ENCODE results near the gene KCNG4. TPM values are rescaled to one million over a fixed set of nuclear protein-coding genes. Genes with fewer than 3 reads are reported as not detected.

KCNG4 gene
- total and polyA plus RNA-seq, 2 donors (not counting 1 experiment from before 2014, with no cell fraction given), result not detected

- Histone ChIP-seq H3K27me3 (ENCODE audit: control insufficient read depth, insufficient read depth, low read length) (peaks cover 12% of the 10 kb centered on the region), H3K9ac (ENCODE audit: insufficient read depth, low read length) (no peak overlapping the region), H4K20me1 (ENCODE audit: control insufficient read depth, extremely low read depth, insufficient read depth, low read length) (no peaks in the 10 kb centered on the region), H3K36me3 (ENCODE audit: control insufficient read depth, insufficient read depth, low read length) (no peaks in the 10 kb centered on the region), H3K27ac (ENCODE audit: insufficient read depth, low read length) (no peak overlapping the region), H2AFZ (ENCODE audit: low read length) (no peak overlapping the region), H3K4me3 (replicated peaks in 1 of 4; ENCODE audit: control extremely low read depth in 1 of 4, insufficient read depth in 1 of 4, low read depth in 3 of 4, low read length in 4 of 4) (no peak overlapping the region), H3K4me2 (ENCODE audit: extremely low read depth, insufficient read depth, low read length) (no peak overlapping the region), H3K79me2 (ENCODE audit: control insufficient read depth, insufficient read depth, low read length) (no peaks in the 10 kb centered on the region), H3K9me3 (ENCODE audit: control insufficient read depth, insufficient read depth, low read depth, low read length) (no peaks in the 10 kb centered on the region), H3K4me1 (ENCODE audit: control insufficient read depth, extremely low read depth, insufficient read depth, low read length) (no peaks in the 10 kb centered on the region)
- DNase-seq (ENCODE audit: low read depth in 2 of 2), result no peak
- no peak for TF ChIP-seq EZH2 (IDR thresholded peaks at IDR 0.05; ENCODE audit: low read length, missing control alignments)
- TF ChIP-seq CTCF (conservative IDR thresholded peaks at IDR 0.05 in 1 of 2, IDR thresholded peaks at IDR 0.05 in 1 of 2; ENCODE audit: low read depth in 1 of 2, low read length in 2 of 2), result no peak
Measured at GRCh38 chr16:84268291-84269040, 28.7 kb upstream of the KCNG4 start.

- H3K27ac ChIP-seq (ENCODE audit: insufficient read depth, low read length), result no peak overlapping the region
- no peak for DNase-seq (ENCODE audit: low read depth in 2 of 2)
- H4K20me1 ChIP-seq (ENCODE audit: control insufficient read depth, extremely low read depth, insufficient read depth, low read length), result no peaks in the 10 kb centered on the region
- no peak overlapping the region for H3K9ac ChIP-seq (ENCODE audit: insufficient read depth, low read length)
- no peak overlapping the region for H3K4me2 ChIP-seq (ENCODE audit: extremely low read depth, insufficient read depth, low read length)
- H3K4me3 ChIP-seq (replicated peaks in 1 of 4; ENCODE audit: control extremely low read depth in 1 of 4, insufficient read depth in 1 of 4, low read depth in 3 of 4, low read length in 4 of 4), result no peak overlapping the region
- no peak for TF ChIP-seq CTCF (conservative IDR thresholded peaks at IDR 0.05 in 1 of 2, IDR thresholded peaks at IDR 0.05 in 1 of 2; ENCODE audit: low read depth in 1 of 2, low read length in 2 of 2)
- TF ChIP-seq EZH2 (IDR thresholded peaks at IDR 0.05; ENCODE audit: low read length, missing control alignments), result no peak
- no peaks in the 10 kb centered on the region for H3K79me2 ChIP-seq (ENCODE audit: control insufficient read depth, insufficient read depth, low read length)
- peaks cover 12% of the 10 kb centered on the region for H3K27me3 ChIP-seq (ENCODE audit: control insufficient read depth, insufficient read depth, low read length)
- H3K9me3 ChIP-seq (ENCODE audit: control insufficient read depth, insufficient read depth, low read depth, low read length), result no peaks in the 10 kb centered on the region
- no peaks in the 10 kb centered on the region for H3K36me3 ChIP-seq (ENCODE audit: control insufficient read depth, insufficient read depth, low read length)
- H2AFZ ChIP-seq (ENCODE audit: low read length), result no peak overlapping the region
- H3K4me1 ChIP-seq (ENCODE audit: control insufficient read depth, extremely low read depth, insufficient read depth, low read length), result no peaks in the 10 kb centered on the region
Measured at GRCh38 chr16:84267380-84267779, 27.6 kb upstream of the KCNG4 start.

DNA sequence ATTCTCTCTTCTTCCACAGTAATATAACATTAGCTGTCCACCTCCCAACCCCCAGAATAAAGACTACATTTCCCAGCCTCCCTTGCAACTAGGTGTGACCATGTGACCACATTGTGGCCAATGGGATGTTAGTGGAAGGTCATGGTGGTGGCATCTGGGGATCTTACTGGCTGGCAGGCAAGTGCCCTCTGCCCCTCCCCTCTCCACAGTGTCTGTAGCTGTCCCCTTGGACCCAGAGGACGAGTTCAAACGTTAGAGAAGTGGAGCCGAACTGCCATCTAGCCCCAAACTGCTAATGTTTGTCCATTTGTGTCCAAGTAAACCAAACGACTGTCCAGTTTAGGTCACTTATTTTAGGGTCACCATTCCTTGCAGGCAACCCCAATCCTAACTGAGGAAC, 26.6 kb upstream of the KCNG4 start:
- H3K9ac ChIP-seq (ENCODE audit: insufficient read depth, low read length), result no peak overlapping the region
- DNase-seq (ENCODE audit: low read depth in 2 of 2), result peak; percentile 44 to 58
- no peaks in the 10 kb centered on the region for H3K9me3 ChIP-seq (ENCODE audit: control insufficient read depth, insufficient read depth, low read depth, low read length)
- no peak overlapping the region for H3K4me3 ChIP-seq (replicated peaks in 1 of 4; ENCODE audit: control extremely low read depth in 1 of 4, insufficient read depth in 1 of 4, low read depth in 3 of 4, low read length in 4 of 4)
- H3K27ac ChIP-seq (ENCODE audit: insufficient read depth, low read length), result no peak overlapping the region
- no peaks in the 10 kb centered on the region for H3K4me1 ChIP-seq (ENCODE audit: control insufficient read depth, extremely low read depth, insufficient read depth, low read length)
- H3K36me3 ChIP-seq (ENCODE audit: control insufficient read depth, insufficient read depth, low read length), result no peaks in the 10 kb centered on the region
- H4K20me1 ChIP-seq (ENCODE audit: control insufficient read depth, extremely low read depth, insufficient read depth, low read length), result no peaks in the 10 kb centered on the region
- H2AFZ ChIP-seq (ENCODE audit: low read length), result no peak overlapping the region
- no peaks in the 10 kb centered on the region for H3K79me2 ChIP-seq (ENCODE audit: control insufficient read depth, insufficient read depth, low read length)
- TF ChIP-seq EZH2 (IDR thresholded peaks at IDR 0.05; ENCODE audit: low read length, missing control alignments) (no peak), CTCF (conservative IDR thresholded peaks at IDR 0.05 in 1 of 2, IDR thresholded peaks at IDR 0.05 in 1 of 2; ENCODE audit: low read depth in 1 of 2, low read length in 2 of 2) (no peak)
- H3K27me3 ChIP-seq (ENCODE audit: control insufficient read depth, insufficient read depth, low read length), result peaks cover 10% of the 10 kb centered on the region
- H3K4me2 ChIP-seq (ENCODE audit: extremely low read depth, insufficient read depth, low read length), result no peak overlapping the region

Data from fibroblast of lung (primary cell).